ENCODE measurements around the gene USP2.

Gene USP2

DNA sequence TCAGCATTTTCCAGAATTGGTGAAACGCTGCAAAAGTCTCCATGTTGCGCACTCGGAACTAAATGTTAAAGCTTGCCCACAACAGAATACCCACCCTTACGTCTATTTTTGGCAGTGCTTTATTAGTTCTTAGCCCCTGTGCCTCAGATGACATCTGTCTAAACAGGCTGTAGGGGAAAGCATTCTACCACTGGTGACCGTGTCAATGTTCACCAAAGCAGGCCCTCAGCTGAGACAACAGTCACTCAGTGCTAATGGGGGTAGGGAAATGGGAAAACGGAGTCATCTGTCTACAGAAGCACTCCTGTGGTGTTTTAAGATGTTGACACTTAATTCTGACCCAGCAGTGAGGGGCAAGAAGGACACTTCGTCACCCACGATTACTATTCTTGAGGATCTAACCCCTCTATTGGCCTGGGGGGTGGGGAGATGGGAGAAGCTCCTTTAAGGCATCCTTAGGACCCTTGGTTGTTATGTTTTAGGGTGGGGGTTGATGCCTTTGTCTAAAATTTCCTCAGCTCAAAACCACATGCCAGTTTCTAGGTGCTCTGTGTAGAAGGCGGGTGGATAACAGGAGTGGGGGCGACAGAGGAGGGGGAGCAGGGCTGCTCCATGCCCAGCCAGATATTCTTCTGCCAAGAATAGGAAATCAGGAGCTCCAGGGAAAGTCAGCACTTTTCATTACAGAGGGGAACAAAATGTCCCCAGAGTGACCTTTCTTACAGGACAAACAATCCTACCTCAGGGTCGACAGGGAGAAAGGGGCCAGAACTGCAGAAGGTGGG is 19.4 kb downstream of the USP2 start:
- DNase-seq = no peak

- peak; percentile 83 for DNase-seq
These were observed 20.3 kb downstream of the USP2 start for GRCh38 chr11:119361056-119361787.

DNA sequence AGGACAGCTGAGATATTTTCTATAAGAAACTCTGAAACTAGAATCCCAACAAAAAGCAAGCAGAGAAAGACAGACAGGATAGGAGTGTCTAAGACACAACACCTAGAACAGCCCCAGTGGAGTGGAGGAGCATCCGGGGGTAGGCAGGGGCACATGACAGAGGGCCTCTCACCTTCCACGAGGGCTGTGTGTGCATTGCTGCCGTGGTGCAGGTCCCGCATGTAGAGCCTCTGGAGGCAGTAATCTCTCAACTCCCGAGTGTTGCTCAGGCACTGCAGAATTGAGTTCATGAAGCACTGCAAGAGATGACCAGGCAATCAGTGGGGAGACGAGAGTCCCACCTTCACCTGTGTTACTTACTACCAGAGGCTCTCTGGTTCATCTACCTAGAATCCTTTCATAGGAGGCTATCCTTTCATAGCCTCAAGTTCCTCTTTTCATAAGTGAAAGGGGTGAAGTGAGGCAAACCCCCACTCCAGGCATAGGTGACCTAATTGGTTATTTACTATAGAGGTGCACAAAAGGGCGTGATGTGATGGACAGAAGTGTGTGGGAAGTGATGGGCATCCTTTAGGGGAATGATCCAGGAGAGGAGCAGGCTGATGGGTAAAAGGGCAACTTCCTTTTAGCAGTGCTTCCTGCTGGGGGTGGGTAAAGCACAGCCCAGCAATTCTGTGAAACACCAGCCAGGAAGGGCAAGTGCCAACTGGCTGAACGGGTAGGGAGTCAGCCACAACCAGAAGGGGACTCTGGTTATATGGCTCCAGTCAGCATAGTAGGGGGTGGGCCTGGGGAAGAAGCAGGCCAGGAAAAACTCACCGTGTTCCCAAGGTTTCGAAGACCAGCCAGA is 21.9 kb downstream of the USP2 start:
- DNase-seq = no peak

DNA sequence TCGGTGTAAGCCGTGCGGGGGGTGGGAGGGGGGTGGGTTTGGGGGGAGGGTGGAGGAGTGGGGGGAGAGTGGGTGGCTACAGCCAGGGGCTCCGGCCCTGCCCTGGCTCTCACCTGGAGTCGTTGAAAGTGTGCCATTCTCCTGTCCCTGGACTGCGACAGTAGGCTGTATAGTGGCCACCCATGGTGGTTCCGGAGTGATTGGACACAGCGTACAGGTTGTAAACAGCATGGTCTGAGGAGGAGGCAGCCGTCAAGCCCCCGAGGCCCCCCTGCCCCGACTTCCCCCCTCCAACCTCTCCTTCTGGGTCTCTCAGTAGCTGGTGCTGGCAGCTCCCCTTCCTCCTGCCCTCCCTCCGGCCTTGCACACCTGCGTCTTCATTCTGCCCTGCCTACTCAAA is 24.4 kb downstream of the USP2 start:
- DNase-seq = no peak

DNA sequence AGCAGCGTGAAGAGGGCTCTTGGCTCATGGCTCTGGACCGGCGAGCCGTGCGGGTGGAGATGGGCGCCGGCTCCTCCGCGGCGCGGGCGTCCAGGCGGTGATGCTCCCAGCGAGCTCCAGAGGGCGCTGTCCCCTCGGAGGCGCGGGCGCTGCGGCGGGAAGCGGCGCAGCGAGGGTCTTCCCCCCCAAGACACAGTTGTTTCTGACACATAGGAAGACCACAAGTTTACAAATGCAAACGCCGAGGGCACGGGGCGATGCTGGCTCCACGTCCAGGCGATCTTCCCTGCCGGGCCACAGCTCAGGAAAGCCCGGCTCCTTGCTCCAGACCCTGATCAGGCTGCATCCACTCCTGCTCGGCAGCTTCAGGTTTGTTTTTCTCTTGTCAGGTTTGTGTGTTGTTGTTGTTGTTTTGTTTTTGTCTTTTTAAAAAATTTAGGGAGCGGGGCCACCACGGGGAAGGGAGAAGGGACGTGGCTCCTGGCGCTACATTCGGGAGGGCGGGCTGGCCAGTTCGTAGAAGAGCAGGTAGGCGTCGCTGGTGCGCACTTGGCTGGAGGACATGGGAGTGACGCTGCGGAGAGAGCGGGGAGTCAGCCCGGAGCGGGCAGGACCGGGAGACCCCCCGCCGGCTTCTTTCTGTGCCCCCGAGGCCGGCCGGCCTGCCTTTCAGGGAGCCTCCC is 25.0 kb downstream of the USP2 start:
- peak; percentile 72 for DNase-seq

DNA sequence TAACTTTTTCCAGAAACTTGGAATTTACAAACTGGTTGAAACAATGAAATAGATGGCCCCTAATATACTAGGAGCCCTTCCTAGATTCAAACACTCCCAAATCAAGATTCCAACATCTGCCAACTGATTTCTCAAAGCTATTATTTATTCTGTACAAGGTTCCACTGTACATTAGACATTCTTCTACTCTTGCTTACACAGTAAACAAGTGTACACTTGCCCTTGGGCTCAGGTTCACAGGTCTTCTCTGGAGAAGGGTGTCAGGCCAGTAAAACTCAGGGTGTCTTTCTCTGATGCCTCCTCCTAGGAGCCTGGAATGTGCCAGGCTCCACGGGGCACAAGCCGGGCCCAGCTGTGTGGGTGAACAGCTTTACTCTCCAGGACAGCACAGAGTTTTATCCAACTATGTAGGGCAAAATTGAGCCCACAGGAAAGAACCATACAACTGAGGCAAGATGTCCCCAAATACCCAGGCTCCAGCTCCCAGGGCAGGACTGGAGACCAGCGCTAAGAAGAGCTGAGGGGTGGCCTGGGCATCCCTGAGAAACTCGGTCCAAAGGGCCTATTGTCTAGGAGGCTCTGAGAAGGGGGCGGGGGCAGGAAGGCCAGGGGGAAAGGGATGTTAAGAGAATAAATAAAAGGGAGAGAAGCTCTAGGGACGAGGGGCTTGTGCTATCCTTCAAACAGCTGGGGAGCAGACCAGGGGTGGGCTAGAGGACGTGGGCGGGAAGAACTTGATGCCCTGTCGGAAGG is 26.2 kb downstream of the USP2 start:
- DNase-seq = no peak

DNA sequence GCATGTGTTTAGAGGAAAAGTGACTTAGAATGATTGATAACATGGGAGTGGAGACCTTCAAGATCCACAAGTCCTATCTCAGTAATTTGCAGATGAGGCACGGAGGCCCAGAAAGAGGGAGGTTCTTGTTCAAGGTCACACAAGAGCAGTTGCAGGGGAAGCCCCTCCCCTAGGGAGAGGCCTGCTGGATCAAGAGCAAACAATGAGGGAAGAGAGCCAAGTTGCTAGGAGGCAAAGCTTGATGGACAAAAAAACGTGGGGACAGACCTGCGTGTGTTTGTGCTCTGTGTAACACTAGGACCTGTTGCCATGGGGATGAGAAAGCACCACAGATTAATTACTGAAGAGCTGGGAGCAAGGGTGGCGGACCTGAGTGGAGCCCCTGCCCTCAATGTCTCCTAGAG is 28.6 kb downstream of the USP2 start:
- DNase-seq = no peak

DNA sequence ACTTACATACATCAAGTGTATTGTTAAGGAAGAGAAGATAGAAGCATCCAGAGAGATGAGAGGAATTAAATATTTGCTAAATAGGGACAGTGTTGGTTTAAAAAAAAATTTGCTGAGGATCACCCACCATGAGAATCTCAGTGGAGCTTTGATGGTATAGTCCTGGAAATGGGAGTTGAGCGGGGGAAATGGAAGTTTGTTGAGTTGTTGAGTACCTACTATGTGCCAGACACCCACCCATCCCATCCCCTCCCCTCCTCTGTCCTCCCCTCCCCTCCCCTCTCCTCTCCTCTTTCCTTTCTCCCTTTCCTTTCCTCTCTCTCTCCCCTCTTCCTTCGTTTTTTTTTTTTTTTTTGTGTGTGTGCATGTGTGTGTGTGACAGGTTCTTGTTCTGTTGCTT is 30.3 kb downstream of the USP2 start:
- no peak for DNase-seq

- DNase-seq = no peak
These were observed 31.2 kb downstream of the USP2 start for GRCh38 chr11:119350302-119350701.

DNA sequence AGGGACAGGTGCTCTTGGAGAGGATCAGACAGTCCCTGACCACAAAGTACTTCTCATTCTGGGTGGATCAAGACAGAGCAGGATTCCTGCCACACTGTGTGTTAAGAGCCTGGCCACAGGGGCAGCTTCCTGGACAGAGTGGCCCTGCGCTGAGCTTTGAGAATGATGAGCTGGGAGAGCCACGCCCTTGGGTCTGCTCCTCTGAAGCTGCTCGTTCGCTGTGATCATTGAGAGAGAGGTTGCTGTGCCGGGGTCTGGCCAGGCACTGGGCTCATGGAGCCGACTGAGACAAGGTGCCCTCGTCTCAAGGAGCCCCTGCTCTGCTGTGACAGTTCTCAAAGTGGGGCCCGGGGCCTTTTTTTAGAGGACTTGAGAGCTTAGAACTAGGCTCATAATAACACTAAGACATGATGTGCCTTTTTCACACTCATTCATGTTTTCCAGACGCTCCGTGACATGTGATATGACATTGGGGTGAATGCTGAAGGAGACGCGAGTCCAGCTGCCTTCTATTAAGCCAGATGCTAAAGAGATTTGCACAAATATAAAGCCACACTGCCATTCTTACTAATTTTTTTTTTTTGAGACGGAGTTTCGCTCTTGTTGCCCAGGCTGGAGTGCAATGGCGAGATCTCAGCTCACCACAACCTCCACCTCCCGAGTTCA is 33.4 kb downstream of the USP2 start:
- DNase-seq = no peak

GRCh38 chr11:119347242-119347641 is 34.2 kb downstream of the USP2 start:
- peak; percentile 54 for DNase-seq

DNA sequence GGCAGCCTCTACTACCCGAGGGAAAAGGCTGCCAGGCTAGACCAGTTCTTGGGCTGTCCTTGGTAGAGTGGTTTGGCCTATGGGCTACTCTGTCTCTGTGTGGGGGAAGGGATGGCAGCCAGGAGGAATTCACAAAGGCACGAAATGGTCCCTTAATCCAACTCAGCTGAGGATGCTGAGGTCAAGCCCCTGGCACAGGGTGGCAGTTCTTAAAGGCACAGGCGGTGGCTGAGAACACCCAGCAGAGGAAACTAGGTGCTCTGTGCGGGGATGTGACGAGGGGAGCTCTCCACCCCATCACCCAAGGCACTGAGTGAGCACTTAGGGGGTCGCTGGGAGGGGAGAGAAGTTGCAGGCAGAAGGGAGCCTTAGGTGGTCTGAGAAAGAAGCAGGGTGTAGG is 34.9 kb downstream of the USP2 start, which contains the start of gene MFRP:
Gene MFRP, minus strand, starts transcription at position 101 of the 400 bp plus-strand sequence. CDS start 192 bp downstream, outside the sequence.
- DNase-seq = no peak

DNA sequence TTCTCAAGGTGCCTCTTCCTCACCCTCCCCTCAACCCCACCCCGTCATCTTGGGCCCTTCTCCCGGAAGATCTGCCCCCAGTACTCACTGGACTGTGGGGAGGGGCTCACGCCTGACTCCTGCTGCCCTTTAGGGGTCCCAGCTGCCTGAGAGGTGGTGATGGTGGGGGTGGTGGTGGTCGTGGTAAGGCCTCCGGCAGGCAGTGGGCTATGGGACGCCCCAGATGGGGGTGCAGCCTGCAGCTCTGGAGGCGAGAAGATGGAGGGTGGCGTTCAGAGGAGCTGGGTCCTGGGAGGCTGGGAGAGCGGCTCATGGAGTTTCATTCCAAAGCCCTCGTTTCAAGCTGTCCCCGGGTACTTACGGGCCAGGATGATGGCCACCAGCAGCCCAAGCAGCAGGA is 35.8 kb downstream of the USP2 start:
- DNase-seq = no peak

DNA sequence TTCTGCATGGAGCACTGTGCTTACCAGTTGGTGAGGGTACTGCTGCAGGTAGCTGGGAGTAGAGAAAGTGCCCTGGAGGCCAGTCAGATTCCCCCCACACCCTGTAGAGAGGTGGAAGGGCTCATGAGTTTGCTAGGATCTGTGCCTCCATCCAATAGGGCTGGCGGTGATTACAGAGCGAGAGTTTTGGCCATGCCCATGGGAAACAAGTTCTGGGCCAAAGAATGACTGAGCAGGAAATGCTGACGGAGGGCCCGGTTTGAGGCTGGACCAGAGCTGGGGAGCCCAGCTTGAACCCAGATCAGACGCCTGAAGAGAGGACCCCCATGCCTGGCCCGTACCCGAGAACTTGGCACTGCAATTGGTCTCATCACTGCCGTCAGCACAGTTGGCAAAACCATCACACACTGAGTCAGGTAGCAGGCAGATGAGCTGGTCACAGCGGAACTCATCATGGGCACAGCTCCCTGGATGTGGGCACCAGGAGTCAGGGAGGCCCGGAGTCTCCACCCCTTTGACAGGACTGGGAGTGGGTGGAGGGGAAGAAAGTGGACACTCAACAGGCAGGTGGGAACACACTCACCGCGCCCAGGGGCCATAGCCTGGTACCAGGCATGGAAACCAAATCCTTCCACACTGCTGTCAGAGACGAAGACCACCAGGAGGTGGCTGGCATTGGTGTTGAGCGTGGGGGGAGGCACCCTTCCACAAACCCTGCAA is 37.0 kb downstream of the USP2 start:
- DNase-seq = no peak

- no peak for DNase-seq
These were observed 37.8 kb downstream of the USP2 start for GRCh38 chr11:119343726-119344125.

DNA sequence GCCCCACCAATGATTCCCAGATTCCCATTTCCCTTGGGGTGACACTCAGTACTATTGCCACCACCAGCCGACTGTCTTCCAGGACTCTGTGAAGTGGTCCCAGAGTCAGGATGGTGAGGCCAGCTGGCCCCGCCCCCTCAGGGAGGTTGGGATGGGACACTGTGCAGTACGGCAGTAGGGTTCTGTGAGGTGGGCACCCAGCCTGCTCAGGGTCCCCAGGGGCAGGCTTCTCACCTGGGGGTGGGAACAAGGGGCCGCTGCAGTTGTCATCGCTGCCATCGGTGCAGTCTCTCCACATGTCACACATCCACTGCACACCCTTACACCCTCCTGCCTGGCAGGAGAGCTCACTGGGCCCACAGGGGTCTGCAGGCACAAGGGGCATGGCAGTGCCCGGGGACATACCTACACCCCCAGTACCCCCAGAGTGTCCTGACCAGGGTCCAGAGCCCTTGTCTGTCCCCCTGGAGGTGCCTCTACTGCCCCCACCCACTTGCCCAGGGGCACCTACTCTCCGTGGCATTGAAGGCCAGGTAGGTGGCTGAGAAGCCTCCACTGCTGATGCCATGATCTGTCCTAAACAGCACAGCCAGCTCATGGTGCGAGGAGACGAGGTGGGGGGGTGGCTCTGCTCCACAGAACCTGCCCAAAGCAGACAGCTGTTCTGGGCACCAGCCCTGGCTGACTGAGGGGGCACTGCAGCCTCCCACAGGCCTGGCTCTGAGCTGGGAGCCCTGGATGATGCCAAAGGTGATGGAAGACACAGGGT is 38.9 kb downstream of the USP2 start:
- DNase-seq = no peak

DNA sequence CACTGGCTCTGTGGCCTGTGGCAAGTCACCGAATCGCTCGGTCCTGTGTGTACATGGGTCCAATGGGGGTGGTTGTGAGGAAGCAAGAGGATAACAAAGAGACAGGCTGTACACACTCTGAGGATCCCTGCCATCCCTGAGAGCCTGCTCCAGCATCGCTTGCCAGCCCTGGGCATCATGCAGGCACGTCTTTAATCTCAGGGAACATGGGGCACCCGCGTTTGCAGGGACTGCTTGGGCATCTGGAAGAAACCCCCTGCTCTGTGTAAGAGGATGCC is 39.5 kb downstream of the USP2 start:
- no peak for DNase-seq

- no peak for DNase-seq
These were observed 40.1 kb downstream of the USP2 start for GRCh38 chr11:119341222-119342022.

Measured in fibroblast of skin of right quadriceps (primary cell).